IPS-18a (cell line): ENCODE measurements around the gene DACH1.
A peak's percentile ranks its signal among the peaks of the same experiment; 100 is the strongest.
"Not testable (repeated sequence)": the region's sequence is repeated elsewhere in the genome, so short reads cannot be mapped to it uniquely, and the experiment has no call there.

Experiments
- H3K27ac ChIP-seq: one replicate; pipeline ENCODE4 v1.5.1; 2013; ENCODE audit warnings: low read length
- H3K27me3 ChIP-seq: one replicate; pipeline ENCODE4 v1.6.1; 2013; ENCODE audit warnings: mild to moderate bottlenecking, low read length; ENCODE audit not compliant: control insufficient read depth, insufficient read depth
- H3K36me3 ChIP-seq: one replicate; pipeline ENCODE4 v1.6.1; 2013; ENCODE audit warnings: low read depth, low read length; ENCODE audit not compliant: control insufficient read depth
- H3K4me1 ChIP-seq: one replicate; pipeline ENCODE4 v1.6.1; 2013; ENCODE audit warnings: low read depth, low read length; ENCODE audit not compliant: control insufficient read depth
- H3K4me3 ChIP-seq: one replicate; pipeline ENCODE4 v1.5.1; 2013; ENCODE audit warnings: low read length
- H3K9ac ChIP-seq: one replicate; pipeline ENCODE4 v1.6.1; 2013; ENCODE audit warnings: mild to moderate bottlenecking, low read length, moderate library complexity
- H3K9me3 ChIP-seq: one replicate; pipeline ENCODE4 v1.6.1; 2013; ENCODE audit warnings: low read depth, low read length; ENCODE audit not compliant: control insufficient read depth

DACH1 gene

GRCh38 chr13:71867131-71867814, at the start of gene DACH1:
Gene DACH1, minus strand, starts transcription at chr13:71867204.
- Histone ChIP-seq H3K27me3 (peaks cover 75% of the 10 kb centered on the region), H3K27ac (no peak within 1 kb of the TSS), H3K9ac (peak within 1 kb of the TSS; percentile 12)

GRCh38 chr13:71913717-71914116, 46.7 kb upstream of the DACH1 start:
- Histone ChIP-seq H3K4me3 (no peak overlapping the region), H3K27me3 (no peaks in the 10 kb centered on the region), H3K36me3 (no peaks in the 10 kb centered on the region), H3K4me1 (peaks cover 5% of the 10 kb centered on the region), H3K9me3 (no peaks in the 10 kb centered on the region), H3K9ac (no peak overlapping the region), H3K27ac (no peak overlapping the region)

More at GRCh38 chr13:71867131-71867814, at the start of gene DACH1:
- peaks cover 20% of the 10 kb centered on the region for H3K4me1 ChIP-seq
- no peaks in the 10 kb centered on the region for H3K9me3 ChIP-seq
- no peaks in the 10 kb centered on the region for H3K36me3 ChIP-seq
- peak within 1 kb of the TSS; percentile 84 for H3K4me3 ChIP-seq

GRCh38 chr13:71912524-71912923, 45.5 kb upstream of the DACH1 start:
- peaks cover 5% of the 10 kb centered on the region for H3K4me1 ChIP-seq
- H3K9me3 ChIP-seq, result no peaks in the 10 kb centered on the region
- H3K36me3 ChIP-seq, result no peaks in the 10 kb centered on the region
- H3K27me3 ChIP-seq, result no peaks in the 10 kb centered on the region
- H3K4me3 ChIP-seq, result no peak overlapping the region
- no peak overlapping the region for H3K27ac ChIP-seq
- H3K9ac ChIP-seq, result no peak overlapping the region

- Histone ChIP-seq H3K4me1 (peaks cover 5% of the 10 kb centered on the region), H3K27ac (no peak overlapping the region), H3K36me3 (no peaks in the 10 kb centered on the region), H3K9ac (no peak overlapping the region), H3K27me3 (no peaks in the 10 kb centered on the region), H3K4me3 (no peak overlapping the region), H3K9me3 (no peaks in the 10 kb centered on the region)
These were observed 39.4 kb upstream of the DACH1 start for GRCh38 chr13:71906448-71906847.

GRCh38 chr13:71902676-71903075, 35.7 kb upstream of the DACH1 start:
- H3K9me3 ChIP-seq, result no peaks in the 10 kb centered on the region
- H3K27ac ChIP-seq, result no peak overlapping the region
- H3K36me3 ChIP-seq, result no peaks in the 10 kb centered on the region
- H3K4me3 ChIP-seq, result no peak overlapping the region
- H3K9ac ChIP-seq, result no peak overlapping the region
- H3K27me3 ChIP-seq, result no peaks in the 10 kb centered on the region
- no peaks in the 10 kb centered on the region for H3K4me1 ChIP-seq

GRCh38 chr13:71893506-71893905, 26.5 kb upstream of the DACH1 start:
- not testable (repeated sequence) for H3K36me3 ChIP-seq, H3K27me3 ChIP-seq, H3K4me1 ChIP-seq, H3K9ac ChIP-seq, H3K9me3 ChIP-seq, H3K4me3 ChIP-seq, H3K27ac ChIP-seq

- Histone ChIP-seq H3K9me3 (no peaks in the 10 kb centered on the region), H3K4me3 (no peak overlapping the region), H3K9ac (no peak overlapping the region), H3K27ac (no peak overlapping the region), H3K4me1 (no peaks in the 10 kb centered on the region), H3K36me3 (no peaks in the 10 kb centered on the region), H3K27me3 (no peaks in the 10 kb centered on the region)
These were observed 19.9 kb upstream of the DACH1 start for GRCh38 chr13:71886880-71887279.

GRCh38 chr13:71882120-71882519, 15.1 kb upstream of the DACH1 start:
- H3K27ac ChIP-seq, result no peak overlapping the region
- peaks cover 18% of the 10 kb centered on the region for H3K4me1 ChIP-seq
- H3K27me3 ChIP-seq, result no peaks in the 10 kb centered on the region
- no peaks in the 10 kb centered on the region for H3K9me3 ChIP-seq
- H3K36me3 ChIP-seq, result no peaks in the 10 kb centered on the region
- H3K4me3 ChIP-seq, result no peak overlapping the region
- no peak overlapping the region for H3K9ac ChIP-seq

GRCh38 chr13:71880753-71881541, 13.9 kb upstream of the DACH1 start:
- peak overlapping the region; percentile 15 for H3K4me3 ChIP-seq
- H3K4me1 ChIP-seq, result peaks cover 30% of the 10 kb centered on the region
- no peak overlapping the region for H3K27ac ChIP-seq
- no peak overlapping the region for H3K9ac ChIP-seq
- no peaks in the 10 kb centered on the region for H3K27me3 ChIP-seq
- H3K9me3 ChIP-seq, result no peaks in the 10 kb centered on the region
- no peaks in the 10 kb centered on the region for H3K36me3 ChIP-seq

- H3K4me3 ChIP-seq, result no peak overlapping the region
- no peaks in the 10 kb centered on the region for H3K9me3 ChIP-seq
- H3K4me1 ChIP-seq, result peaks cover 31% of the 10 kb centered on the region
- no peak overlapping the region for H3K9ac ChIP-seq
- H3K36me3 ChIP-seq, result no peaks in the 10 kb centered on the region
- H3K27me3 ChIP-seq, result no peaks in the 10 kb centered on the region
- H3K27ac ChIP-seq, result no peak overlapping the region
These were observed 12.9 kb upstream of the DACH1 start for GRCh38 chr13:71879808-71880344.

GRCh38 chr13:71879129-71879535, 12.1 kb upstream of the DACH1 start:
- Histone ChIP-seq H3K27ac (no peak overlapping the region), H3K4me3 (no peak overlapping the region), H3K27me3 (no peaks in the 10 kb centered on the region), H3K9me3 (no peaks in the 10 kb centered on the region), H3K36me3 (no peaks in the 10 kb centered on the region), H3K9ac (no peak overlapping the region), H3K4me1 (peaks cover 31% of the 10 kb centered on the region)
